NCI-H748 (cell line): Measurements from ENCODE around the gene TTC9.

Source experiments
- DNase-seq: peaks from one replicate; lab custom pipeline; 2025; ENCODE audit not compliant: unreplicated experiment; lab: John Stamatoyannopoulos, UW

Gene TTC9

DNA sequence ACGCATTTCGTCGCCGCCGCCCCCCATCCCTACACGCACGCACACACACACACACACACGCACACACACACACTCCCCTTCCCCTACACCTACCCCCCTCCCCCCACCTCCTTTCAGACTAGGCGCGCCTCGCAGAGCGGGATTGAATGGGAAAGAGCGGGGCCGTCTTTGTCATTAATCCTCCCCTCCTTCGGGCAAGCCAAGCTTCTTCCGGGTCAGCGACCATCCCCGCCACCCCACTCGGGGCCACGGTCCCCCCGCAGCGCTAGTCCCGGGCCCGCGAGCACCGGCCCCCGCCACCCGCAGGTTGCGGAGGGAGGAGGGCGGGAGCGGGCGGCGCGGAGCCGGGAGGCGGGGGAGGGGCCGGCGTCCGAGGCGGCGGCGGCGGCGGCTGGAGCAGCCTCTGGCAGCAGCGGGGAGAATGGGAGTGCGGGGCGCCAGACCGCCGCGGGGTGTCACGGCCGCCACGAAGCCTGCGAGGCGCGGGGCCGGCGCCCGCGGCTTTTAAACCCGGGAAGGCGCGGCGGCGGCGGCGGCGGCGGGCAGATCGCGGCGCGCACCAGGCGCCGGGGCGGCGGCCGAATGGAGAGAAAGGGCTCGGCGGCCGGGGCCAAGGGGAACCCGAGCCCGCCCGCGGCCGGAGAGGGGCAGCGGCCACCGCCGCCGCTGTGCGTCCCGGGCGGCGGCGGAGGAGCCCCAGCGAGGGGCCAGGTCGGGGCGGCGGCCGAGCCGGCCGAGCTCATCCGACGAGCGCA is at the start of gene TTC9:
Gene TTC9 (plus strand): TSS at position 369 of the 755 bp plus-strand sequence. CDS start 214 bp downstream, at position 583.
- DNase-seq = peak; percentile 65

DNA sequence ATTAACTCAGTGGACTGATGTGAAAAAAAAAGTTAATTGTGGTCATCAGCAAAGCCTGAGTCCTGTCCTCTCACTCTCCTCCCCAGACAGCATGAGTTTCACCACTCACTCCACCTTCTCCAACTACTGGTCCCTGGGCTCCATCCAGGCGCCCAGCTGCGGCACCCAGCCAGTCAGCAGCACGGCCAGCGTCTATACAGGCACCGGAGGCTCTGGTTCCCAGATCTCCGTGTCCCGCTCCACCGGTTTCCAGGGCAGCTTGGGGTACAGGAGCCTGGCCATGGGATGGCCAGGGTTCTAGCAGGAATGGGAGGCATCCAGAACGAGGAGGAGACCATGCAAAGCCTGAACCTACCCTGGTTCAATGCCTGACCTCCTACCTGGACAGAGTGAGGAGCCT is 47.3 kb upstream of the TTC9 start:
- DNase-seq = no peak

DNA sequence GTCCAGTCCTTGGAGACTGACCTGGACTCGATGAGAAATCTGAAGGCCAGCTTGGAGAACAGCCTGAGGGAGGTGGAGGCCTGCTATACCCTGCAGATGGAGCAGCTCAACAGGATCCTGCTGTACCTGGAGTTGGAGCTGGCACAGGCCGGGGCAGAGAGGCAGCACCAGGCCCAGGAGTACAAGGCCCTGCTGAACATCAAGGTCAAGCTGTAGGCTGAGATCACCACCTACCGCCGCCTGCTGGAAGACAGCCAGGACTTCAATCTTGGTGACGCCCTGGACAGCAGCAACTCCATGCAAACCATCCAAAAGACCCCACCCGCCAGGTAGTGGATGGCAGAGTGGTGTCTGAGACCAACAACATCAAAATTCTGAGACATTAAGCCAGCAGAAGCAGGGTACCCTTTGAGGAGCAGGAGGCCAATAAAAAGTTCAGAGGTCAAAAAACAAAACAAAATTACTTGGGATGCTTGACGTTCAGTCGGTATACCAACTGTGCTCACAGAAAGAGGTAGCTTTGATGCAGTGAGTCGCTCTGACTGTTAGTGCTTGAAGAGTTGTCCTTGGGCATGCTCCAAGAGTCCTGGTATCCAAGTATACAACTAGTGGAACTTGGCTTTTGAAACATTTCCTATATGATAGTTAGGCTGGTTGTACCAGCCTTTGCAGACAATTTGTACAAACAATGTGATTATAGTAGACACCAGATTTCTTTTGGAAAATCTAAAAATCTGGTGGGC is 46.1 kb upstream of the TTC9 start:
- DNase-seq = no peak

DNA sequence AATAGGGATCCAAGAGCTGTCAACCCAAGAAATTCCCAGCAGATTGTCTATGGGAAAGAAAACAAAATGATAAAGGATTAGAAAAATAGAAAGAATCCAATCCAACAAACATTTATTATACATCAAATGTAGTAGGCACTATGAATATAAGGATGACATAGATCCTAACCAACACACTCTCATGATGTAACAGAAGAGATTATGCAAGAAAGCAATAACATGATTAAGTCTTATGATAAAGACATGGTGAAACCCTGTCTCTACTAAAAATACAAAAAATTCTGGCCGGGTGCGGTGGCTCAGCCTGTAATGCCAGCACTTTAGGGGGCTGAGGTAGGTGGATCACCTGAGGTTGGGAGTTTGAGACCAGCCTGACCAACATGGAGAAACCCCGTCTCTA is 44.0 kb upstream of the TTC9 start:
- no peak for DNase-seq

DNA sequence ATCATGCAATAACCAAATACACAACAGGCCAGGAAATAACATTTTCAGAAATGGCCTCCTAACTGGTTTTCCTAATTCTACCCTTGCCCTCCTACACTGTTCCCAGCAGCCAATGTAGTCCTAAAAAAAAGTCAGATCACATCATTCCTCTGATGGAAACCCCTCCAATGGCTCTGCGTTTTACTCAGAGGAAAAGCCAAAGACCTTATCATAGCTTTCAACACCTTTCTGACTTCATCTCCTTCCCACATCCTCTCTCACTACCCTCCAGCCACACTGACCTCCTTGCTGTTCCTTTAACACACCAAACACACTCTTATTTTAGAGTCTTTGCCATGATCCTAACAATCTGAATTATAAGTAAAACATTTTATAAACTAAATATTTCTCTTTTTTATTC is 42.4 kb upstream of the TTC9 start:
- DNase-seq = no peak

DNA sequence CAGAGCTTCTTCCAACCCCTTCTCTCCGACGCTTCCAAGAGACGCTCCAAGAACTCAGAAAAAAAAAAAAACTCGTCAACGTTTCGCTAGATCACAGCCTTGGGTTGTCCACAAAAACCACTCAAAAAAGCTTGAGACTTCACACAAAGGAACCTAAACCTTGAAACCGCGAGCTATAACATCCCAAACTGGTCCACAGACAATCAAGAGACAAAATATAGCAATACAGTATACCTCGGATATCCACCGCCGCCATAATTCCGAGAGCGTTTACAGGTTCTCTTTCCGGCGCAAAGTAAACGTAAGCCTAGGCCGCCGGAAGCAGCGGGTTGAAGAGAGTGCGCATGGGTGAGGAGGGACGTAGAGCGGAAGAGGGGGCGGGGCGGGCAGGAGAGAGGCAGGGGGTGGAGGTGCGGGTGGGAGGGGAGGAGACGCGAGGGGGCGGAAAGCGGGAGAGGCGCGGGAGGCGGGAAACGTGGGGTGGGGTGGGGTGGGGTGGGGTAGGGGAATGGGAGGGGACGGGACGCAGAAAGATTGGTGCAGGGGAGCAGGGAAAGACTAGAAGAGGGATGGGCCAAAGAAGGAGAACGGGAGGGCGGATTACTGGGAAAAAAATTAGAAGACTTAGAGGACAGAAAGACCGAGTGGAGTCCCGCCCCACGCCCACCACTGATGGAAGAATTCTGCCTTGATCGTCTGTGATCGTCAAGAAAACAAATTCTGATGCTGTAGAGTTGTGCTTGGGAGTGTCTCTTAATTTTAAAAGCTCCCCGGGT is 41.1 kb upstream of the TTC9 start, which contains the start of gene MED6:
Gene MED6 (minus strand): TSS at position 274 of the 776 bp plus-strand sequence. CDS start 18 bp downstream, at position 256.
- DNase-seq = peak; percentile 96

DNA sequence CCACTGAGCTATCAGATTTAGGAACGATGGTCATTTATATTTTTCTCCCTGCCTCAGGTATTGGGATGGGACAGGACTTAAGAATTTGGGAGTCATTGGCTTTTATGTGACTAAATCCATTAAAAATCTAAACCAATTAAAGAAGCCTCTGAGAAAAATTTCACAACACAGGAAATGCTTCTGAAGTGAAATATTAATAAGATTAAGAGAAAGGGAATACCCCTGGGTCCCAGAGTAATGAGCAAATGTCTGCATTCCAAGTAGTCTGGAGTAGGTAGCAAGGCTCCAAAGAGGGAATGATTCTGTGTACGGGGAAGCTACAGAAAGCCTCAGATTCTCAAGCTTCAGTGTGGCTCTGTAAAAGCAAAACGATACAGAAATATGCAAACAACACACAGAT is 40.6 kb upstream of the TTC9 start:
- DNase-seq = peak; percentile 8

DNA sequence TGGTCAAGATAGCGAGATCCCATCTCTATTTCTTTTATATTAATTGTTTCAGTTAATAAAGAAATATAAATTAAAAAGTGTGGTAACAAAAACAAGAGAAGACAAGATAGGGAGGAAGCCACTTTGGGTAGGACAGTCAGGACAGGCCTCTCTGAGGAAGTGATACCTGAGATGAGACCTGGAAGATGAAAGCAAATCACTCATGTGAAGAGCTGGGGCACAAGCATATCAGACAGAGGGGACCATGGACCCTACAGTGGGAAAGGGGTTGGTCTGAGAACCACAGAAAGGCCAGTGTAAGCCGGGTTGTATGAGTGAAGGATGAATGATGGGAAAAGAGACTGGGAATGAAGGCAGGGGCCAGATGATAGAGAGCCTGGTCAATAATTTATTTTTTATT is 39.5 kb upstream of the TTC9 start:
- DNase-seq = no peak

DNA sequence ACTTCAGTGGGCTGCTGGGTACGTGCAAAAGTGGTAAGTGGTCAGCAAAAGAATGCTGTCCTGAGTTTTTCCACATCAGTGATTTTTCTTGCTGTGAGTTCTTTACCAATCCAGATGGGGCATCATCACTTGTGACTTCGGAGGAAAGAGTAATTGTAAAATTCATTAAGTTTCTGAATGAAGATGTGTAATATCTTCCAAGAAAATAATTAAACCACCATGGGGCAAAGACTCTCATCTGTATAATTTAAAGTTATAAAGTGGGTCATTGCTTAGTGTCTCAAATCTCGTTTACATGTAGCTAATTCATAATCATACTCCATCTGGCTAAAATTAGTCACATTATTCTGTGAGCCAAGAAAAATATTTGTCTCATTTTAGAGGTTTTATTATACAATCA is 30.5 kb upstream of the TTC9 start:
- DNase-seq = no peak

DNA sequence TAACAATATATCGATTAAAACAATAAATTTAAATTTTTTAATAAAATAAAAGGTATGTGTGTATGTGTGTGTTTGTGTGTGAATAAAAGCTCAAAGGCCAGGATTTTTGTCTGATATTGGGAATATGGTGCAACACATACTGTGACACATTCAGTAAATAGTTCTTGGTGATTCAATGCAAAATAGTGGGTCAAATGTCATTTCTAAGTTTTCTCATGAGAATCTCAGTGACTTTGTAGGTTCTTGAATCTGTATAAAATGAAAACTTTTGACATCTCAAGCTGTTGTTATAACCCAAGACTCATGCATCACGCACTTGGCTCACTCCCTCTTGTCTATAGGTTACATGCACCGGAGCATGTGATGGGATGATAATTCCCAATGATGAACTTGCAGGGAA is 25.1 kb upstream of the TTC9 start:
- DNase-seq = no peak

DNA sequence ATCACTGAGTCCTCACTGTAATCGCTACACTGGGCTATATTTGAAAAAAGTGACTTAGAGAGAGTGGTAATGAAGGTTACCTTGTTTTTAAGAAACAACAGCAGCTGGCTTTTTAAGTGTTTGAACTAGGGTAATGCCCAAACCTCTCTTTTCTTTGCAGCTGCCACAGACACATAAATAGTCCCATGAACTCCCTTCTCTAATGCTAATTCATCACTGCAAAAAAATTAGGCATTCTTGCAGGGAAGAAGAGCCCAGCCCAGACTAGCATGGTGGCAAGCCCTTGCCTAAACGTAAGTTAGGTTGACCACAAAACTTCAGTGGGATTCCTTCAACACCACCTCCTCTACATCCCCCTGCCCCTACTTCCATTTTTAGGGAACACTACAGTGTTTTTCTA is 23.4 kb upstream of the TTC9 start:
- no peak for DNase-seq

DNA sequence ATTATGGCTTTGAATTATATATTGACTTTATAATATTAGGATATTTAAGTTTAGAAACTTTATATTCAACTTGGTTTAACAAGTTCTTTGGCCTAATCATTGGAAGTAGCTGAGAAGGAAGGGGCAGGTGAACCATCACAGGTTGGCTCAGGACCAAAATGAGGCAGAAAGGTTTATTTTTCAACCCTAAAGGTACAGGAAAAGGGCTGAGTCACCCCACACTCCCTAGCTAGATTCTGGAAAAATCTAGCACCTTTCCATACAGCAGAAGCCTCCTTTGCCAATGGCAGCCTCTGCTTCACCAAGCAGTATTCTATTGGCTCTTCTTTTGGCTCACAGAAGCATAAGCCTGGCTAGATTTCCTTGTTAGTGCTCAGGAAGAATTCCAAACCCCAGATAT is 22.0 kb upstream of the TTC9 start:
- DNase-seq = no peak

DNA sequence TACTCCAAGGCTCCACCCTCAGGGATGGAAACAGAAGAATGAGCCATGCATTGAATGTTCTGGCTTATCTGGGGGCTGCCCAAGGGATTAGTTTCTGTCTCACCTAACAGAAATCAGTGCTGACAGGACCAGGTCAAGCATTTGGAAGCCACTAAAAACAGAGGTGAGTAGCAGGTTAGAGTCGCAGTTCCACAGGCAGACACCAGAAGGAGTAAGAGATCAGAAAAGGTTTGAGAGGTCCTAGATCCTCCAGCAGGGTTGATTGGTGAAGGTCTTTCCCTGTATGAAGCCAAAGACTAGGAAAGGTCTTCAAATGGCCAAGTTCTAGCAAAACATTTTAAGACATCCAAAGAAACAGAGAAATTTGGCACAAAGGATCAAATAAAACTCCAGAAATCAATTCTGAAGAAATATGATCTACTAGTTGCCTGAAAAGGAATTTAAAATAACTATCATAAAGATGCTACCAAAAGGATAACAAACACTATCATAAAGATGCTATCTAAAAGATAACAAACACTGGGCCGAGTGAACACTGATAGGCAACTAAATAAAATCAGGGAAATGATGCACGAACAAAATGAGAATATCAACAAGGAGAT is 19.5 kb upstream of the TTC9 start:
- DNase-seq = peak; percentile 62

DNA sequence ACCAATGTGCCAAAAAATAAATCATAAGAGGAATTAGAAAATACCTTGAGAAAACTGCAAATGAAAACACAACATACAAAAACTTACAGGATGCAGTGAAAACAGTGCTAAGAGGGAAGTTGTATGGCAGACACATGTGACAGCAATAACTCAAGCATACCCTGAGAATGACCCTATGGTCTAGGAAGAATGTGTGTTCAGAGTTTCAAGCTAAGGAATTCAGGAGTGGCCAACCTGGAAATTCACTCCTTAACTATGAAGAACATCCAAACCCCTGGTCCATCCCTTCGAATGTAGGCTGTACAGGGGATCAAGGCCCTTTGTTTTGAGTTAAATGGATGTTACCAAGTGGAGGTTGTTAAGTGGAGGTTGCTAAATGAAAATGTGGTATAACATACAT is 16.7 kb upstream of the TTC9 start:
- DNase-seq = no peak

DNA sequence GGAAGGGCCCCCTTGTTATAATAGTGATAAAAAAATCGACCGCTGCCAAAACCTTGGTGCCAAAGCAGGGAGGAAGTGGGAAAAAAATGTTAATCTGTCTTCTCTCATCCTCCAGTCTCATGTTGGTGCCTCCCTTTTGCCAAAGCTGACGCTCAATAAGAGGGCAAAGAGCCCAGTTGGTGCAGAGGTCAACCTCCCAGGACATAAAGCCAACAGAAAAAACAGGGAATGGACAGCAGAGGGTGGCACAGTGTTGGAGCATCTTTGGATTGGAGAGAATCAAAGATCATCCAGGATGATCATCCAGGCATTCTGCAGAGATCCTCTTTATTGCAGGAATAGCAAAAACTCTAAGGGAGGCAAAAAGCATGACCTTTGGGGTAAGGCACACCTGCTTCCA is 9.8 kb upstream of the TTC9 start:
- no peak for DNase-seq

DNA sequence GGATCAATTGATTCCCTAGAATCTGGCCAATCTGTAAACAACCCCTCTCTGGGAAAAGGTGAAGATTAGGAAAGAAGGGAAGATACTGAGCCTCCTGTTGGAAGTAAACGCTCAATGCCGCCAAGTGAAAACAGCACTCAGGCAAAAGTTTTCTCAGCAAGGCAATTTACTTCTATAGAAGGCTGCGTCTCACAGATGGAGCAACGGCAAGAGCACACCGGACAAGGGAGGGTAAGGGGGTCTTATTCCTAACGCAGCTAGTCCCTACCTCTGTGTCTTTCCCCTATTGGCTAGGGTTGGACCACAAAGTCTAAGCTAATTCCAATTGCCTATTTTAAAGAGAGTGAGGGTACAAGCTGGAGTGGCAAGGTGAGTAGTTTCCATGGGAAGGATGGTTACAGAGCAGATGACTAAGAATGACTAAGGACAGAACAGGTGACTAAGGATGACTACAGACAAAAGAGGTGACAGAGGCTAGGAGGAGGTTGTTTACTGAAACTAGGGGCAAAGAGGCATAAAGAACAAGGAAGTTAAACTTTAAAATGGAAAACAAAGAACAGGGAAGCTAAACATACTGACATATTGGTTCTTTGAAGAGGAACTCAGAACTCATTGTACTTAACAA is 5.6 kb upstream of the TTC9 start:
- DNase-seq = no peak

DNA sequence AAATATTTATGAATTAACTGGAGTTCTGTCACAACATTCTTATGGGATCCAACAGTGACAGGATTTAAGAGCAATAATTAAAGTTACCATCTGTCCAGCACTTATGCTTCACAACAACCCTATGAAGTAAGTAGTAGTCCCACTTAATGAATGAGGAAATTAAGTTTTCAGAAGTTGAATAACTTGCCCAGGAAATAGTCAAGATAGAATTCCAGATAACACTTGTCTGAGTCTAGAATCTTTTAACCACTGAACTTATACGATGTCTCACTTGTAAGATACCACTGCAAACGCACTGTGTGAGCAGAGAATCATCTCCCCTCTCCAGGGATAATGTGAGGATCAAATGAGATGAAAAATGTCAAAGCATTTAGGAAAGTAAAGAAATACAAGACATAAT is 3.3 kb upstream of the TTC9 start:
- DNase-seq = no peak

DNA sequence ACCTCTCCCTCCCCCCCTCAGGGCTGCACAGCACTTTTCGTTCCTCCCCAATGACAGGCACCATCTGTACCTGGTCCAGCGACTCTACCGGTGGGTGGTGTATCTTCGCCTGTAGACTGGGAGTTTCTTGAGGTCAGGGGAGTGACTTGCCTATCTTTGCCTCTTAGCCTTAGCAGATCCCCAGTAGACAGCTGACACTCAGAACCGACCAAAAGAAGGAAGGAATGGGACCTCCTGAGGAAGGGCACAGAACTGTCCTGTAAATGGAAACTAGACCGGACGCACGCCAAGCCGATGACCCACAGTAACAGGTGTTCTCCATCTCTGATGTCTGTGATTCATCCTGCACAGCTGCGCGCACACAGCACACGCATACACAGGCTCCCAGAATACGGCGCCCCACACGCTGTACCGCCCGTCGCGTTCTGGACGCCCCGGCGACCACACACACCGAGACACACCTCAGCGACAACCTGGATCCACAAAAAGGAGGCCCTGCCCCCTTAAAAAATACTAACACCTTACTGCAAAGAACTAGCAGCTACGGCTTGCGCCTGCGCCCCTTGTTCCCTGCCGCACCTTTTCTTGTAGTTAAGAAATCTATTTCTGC is 673 bp upstream of the TTC9 start:
- peak; percentile 65 for DNase-seq

DNA sequence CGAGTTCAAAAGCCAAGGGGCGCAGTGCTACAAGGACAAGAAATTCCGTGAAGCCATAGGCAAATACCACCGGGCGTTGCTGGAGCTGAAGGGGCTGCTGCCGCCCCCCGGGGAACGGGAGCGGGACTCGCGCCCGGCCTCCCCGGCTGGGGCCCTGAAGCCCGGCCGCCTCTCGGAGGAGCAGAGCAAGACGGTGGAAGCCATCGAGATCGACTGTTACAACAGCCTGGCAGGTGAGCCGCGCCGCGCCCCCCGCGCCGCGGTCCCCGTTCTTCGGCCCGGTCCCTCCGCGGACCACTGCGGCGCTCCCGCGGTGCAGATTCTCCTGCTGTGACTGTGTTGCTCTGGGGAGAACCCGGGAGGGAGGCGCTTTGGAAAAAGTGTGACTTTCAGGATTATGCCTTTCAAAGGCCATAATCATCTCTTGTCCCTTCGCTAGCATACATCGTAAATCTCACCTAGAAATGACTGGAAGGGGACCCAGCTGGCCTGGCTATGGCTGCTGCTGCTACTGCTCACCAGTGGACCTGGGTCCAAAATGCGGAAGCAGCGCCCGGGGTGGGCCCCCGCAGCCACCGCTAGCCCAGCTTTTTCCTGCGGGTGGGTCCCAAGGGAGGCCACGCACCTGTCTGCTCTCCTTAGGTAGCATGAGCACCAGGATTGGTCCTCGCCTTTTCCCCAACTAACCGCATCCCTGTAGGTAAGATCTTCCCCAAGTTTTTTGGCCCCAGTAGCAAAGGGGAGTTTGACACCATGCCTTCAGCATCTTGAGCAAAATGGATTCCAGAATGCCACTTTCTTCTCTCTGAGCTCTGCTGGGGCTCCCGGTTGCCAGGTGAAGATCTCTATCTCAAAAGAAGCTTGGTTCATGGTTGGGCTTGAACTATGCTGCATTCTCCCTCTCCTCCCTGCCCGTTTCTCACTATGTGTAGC is 853 bp downstream of the TTC9 start:
- peak; percentile 58 for DNase-seq
